AG10803 (cell line): Measurements from ENCODE around the gene KDR.
A peak's percentile ranks its signal among the peaks of the same experiment; 100 is the strongest.

Experiments used
- DNase-seq: peaks from one replicate; pipeline ENCODE4 v3.0.0; 2010; ENCODE audit warnings: low read depth
- H3K4me3 ChIP-seq: 2 replicates; pipeline ENCODE4 v1.5.1; 2011; ENCODE audit warnings: mild to moderate bottlenecking, low read length, control low read depth
- CTCF ChIP-seq: conservative IDR thresholded peaks from 2 replicates; pipeline ENCODE4 v1.5.1; 2011; ENCODE audit warnings: mild to moderate bottlenecking, low read length, control low read depth, inconsistent platforms

The KDR gene

GRCh38 chr4:55136634-55137033 is 11.2 kb upstream of the KDR start:
- TF ChIP-seq CTCF, result no peak
- no peak for DNase-seq
- H3K4me3 ChIP-seq, result no peak overlapping the region

GRCh38 chr4:55133951-55134350 is 8.6 kb upstream of the KDR start:
- H3K4me3 ChIP-seq, result no peak overlapping the region
- DNase-seq, result no peak
- no peak for TF ChIP-seq CTCF

GRCh38 chr4:55132775-55133174 is 7.4 kb upstream of the KDR start:
- no peak for DNase-seq
- H3K4me3 ChIP-seq, result no peak overlapping the region
- TF ChIP-seq CTCF, result no peak

GRCh38 chr4:55127521-55127920 is 2.1 kb upstream of the KDR start:
- TF ChIP-seq CTCF, result no peak
- H3K4me3 ChIP-seq, result no peak overlapping the region
- DNase-seq, result no peak

- TF ChIP-seq CTCF, result no peak
- no peak for DNase-seq
- no peak overlapping the region for H3K4me3 ChIP-seq
These were observed 1.7 kb upstream of the KDR start for GRCh38 chr4:55127053-55127452.

GRCh38 chr4:55125763-55126541 is 557 bp upstream of the KDR start:
- DNase-seq, result peak; percentile 2
- no peak for TF ChIP-seq CTCF
- peak overlapping the region; percentile 64 for H3K4me3 ChIP-seq

- peak overlapping the region; percentile 64 for H3K4me3 ChIP-seq
- no peak for DNase-seq
- no peak for TF ChIP-seq CTCF
These were observed 896 bp downstream of the KDR start for GRCh38 chr4:55124322-55125076.
